Peyer's patch (tissue), 4 donors: ENCODE data around the gene CD46. TPM values are rescaled to one million over a fixed set of nuclear protein-coding genes. Genes with fewer than 3 reads are reported as not detected.

Experiments
- DNase-seq, 3 donors: peaks; one replicate each; pipeline ENCODE4 v3.0.0-alpha.2; 2017 to 2019
- H3K27ac ChIP-seq, 4 donors: fragments of 200-600 bp; sonication (generic); one replicate each; pipeline ENCODE4 v1.5.1; 2016 to 2019
- H3K27me3 ChIP-seq, 2 donors: fragments of 200-600 bp; sonication (generic); one replicate each; pipeline ENCODE4 v1.5.1; 2019
- H3K36me3 ChIP-seq, 3 donors: fragments of 200-600 bp; sonication (generic); one replicate each; pipeline ENCODE4 v1.5.1; 2016 to 2019
- H3K4me1 ChIP-seq, 4 donors: fragments of 200-600 bp; sonication (generic); one replicate each; pipeline ENCODE4 v1.5.1; 2016 to 2019
- H3K4me3 ChIP-seq, 4 donors: fragments of 200-600 bp; sonication (generic); 1 replicate in 3 of 4; 2 replicates in 1 of 4; pipeline ENCODE4 v1.5.1; 2016 to 2019; ENCODE audit warnings: mild to moderate bottlenecking in 1 of 4
- H3K9me3 ChIP-seq, 4 donors: fragments of 200-600 bp; sonication (generic); one replicate each; pipeline ENCODE4 v1.5.1; 2016 to 2019; ENCODE audit warnings: mild to moderate bottlenecking in 1 of 4
- CTCF ChIP-seq, 6 experiments: fragments of 450-650 bp in 4 of 6; fragments of 200-600 bp in 2 of 6; sonication (generic) in 1 of 6; IDR thresholded peaks; one replicate each; pipeline ENCODE4 v1.5.1; 2017 to 2019; ENCODE audit warnings: antibody characterized with exemption in 6 of 6, mild to moderate bottlenecking in 3 of 6, moderate library complexity in 1 of 6
- POLR2A ChIP-seq, 2 donors: fragments of 450-650 bp; IDR thresholded peaks; one replicate each; pipeline ENCODE4 v1.5.1; 2017; ENCODE audit warnings: antibody characterized with exemption in 2 of 2, mild to moderate bottlenecking in 2 of 2, moderate library complexity in 2 of 2
- total RNA-seq, 4 donors: library from RNA; depleted of rRNA; stranded (reverse); fragments of >200 nt; gene quantifications; one replicate each; pipeline ENCODE4 v1.1.0, GENCODE V29; 2016

The CD46 gene
- total RNA-seq, 4 donors from 2014 or later = 102 to 204 (median 176) TPM

GRCh38 chr1:207808322-207808705 is 56.5 kb downstream of the CD46 start:
- TF ChIP-seq POLR2A (IDR thresholded peaks at IDR 0.05) (no peak), CTCF (IDR thresholded peaks at IDR 0.05) (no peak)
- H3K4me3 ChIP-seq = no peak overlapping the region
- H3K4me1 ChIP-seq = peaks cover 0 to 65% (median 18%) of the 10 kb centered on the region in 4 donors
- DNase-seq = no peak
- H3K27ac ChIP-seq = peak overlapping the region; percentile 49 to 65 (median 61)
- no peaks in the 10 kb centered on the region for H3K9me3 ChIP-seq
- no peaks in the 10 kb centered on the region for H3K27me3 ChIP-seq
- H3K36me3 ChIP-seq = peaks cover 0 to 98% (median 0%) of the 10 kb centered on the region in 3 donors

DNA sequence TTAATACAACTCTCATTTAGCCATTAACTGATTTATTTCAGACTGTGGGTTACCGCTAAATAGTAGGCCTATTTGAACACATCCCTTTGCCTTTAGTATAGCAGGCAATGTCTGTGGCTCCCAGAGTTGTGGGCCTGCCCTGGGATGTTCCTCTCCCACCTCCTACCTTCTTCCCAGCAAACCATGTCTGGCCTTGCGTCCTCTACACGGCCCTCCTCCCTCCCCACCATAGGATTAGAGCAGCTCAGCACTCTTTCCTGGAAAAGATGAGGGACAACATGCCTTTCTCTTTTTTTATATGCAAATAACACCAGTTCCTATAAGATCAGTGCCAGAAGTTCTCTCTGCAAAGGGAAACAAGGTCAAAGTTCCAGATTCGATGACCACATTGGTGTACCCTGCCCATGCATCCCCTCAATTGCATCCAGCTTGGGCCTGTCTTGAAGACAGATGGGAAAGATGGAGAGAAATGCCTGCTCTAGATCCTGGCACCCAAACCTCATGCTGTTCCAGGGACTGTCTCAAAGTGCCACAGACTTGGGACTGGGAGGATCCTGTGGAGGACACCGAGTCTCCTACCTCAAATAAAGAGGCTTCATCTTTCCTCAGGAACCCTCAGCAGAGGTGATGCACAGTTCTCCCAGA is 57.2 kb downstream of the CD46 start:
- H3K36me3 ChIP-seq = peaks cover 0 to 98% (median 0%) of the 10 kb centered on the region in 3 donors
- DNase-seq = no peak
- no peak for TF ChIP-seq CTCF (IDR thresholded peaks at IDR 0.05)
- TF ChIP-seq POLR2A (IDR thresholded peaks at IDR 0.05) = no peak
- no peaks in the 10 kb centered on the region for H3K9me3 ChIP-seq
- peaks cover 0 to 72% (median 21%) of the 10 kb centered on the region in 4 donors for H3K4me1 ChIP-seq
- H3K27me3 ChIP-seq = no peaks in the 10 kb centered on the region
- H3K27ac ChIP-seq = no peak overlapping the region
- H3K4me3 ChIP-seq = no peak overlapping the region

GRCh38 chr1:207810173-207810572 is 58.3 kb downstream of the CD46 start:
- DNase-seq = no peak
- H3K27me3 ChIP-seq = no peaks in the 10 kb centered on the region
- no peak overlapping the region for H3K4me3 ChIP-seq
- H3K4me1 ChIP-seq = peaks cover 0 to 82% (median 24%) of the 10 kb centered on the region in 4 donors
- H3K27ac ChIP-seq = no peak overlapping the region
- no peak for TF ChIP-seq POLR2A (IDR thresholded peaks at IDR 0.05)
- TF ChIP-seq CTCF (IDR thresholded peaks at IDR 0.05) = no peak
- peaks cover 0 to 98% (median 0%) of the 10 kb centered on the region in 3 donors for H3K36me3 ChIP-seq
- no peaks in the 10 kb centered on the region for H3K9me3 ChIP-seq

- H3K27ac ChIP-seq = peak overlapping the region in 1 of 4 donors; percentile 26
- peaks cover 0 to 98% (median 0%) of the 10 kb centered on the region in 3 donors for H3K36me3 ChIP-seq
- no peak for DNase-seq
- H3K9me3 ChIP-seq = no peaks in the 10 kb centered on the region
- H3K4me1 ChIP-seq = peaks cover 0 to 88% (median 24%) of the 10 kb centered on the region in 4 donors
- H3K4me3 ChIP-seq = no peak overlapping the region
- no peak for TF ChIP-seq POLR2A (IDR thresholded peaks at IDR 0.05)
- TF ChIP-seq CTCF (IDR thresholded peaks at IDR 0.05) = no peak
- no peaks in the 10 kb centered on the region for H3K27me3 ChIP-seq
These were observed 58.9 kb downstream of the CD46 start for GRCh38 chr1:207810606-207811295.

DNA sequence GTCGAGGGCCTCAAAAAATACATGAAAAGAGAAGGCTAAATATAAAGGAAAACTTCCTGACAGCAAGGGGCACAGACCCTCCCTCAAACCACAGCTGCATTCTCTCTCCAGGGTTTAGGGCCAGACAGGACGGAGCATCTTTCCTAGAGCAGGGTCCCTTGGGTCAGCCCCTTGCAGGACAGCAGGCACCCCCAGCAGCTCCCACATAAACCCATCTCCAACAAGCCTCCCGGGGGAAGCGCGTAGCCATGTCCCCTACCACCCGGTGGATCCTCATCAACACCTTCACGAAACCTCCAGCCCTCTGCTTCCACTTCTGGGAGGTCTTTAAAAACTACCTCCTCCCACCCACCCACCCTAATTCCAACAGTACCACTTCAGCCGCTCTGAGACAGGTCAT is 59.5 kb downstream of the CD46 start:
- H3K4me3 ChIP-seq = no peak overlapping the region
- no peak for TF ChIP-seq CTCF (IDR thresholded peaks at IDR 0.05)
- TF ChIP-seq POLR2A (IDR thresholded peaks at IDR 0.05) = no peak
- no peaks in the 10 kb centered on the region for H3K9me3 ChIP-seq
- H3K27ac ChIP-seq = peak overlapping the region in 2 of 4 donors; percentile 6 to 60
- peaks cover 0 to 98% (median 0%) of the 10 kb centered on the region in 3 donors for H3K36me3 ChIP-seq
- H3K4me1 ChIP-seq = peaks cover 0 to 92% (median 24%) of the 10 kb centered on the region in 4 donors
- peak in 1 of 3 donors; percentile 28 for DNase-seq
- no peaks in the 10 kb centered on the region for H3K27me3 ChIP-seq
